Fibroblast of lung (primary cell): ENCODE measurements around the gene SAPCD1. TPM values are rescaled to one million over a fixed set of nuclear protein-coding genes. Genes with fewer than 3 reads are reported as not detected.
"Not testable (repeated sequence)": the region's sequence is repeated elsewhere in the genome, so short reads cannot be mapped to it uniquely, and the experiment has no call there.

Experiments
- DNase-seq, 2 donors: peaks; one replicate each; pipeline versions ENCODE4 v3.0.0 to v3.0.0-alpha.2; 2010; ENCODE audit warnings: low read depth in 2 of 2
- H2AFZ ChIP-seq: 2 replicates; pipeline ENCODE4 v1.5.1; 2012; ENCODE audit warnings: low read length, control low read depth, inconsistent platforms
- H3K27ac ChIP-seq: 2 replicates; pipeline ENCODE4 v1.5.1; 2011; ENCODE audit warnings: low read length, control low read depth; ENCODE audit not compliant: insufficient read depth
- H3K27me3 ChIP-seq: 2 replicates; pipeline ENCODE4 v1.5.1; 2011; ENCODE audit warnings: mild to moderate bottlenecking, low read length; ENCODE audit not compliant: control insufficient read depth, insufficient read depth
- H3K36me3 ChIP-seq: 2 replicates; pipeline ENCODE4 v1.5.1; 2011; ENCODE audit warnings: low read length; ENCODE audit not compliant: control insufficient read depth, insufficient read depth
- H3K4me1 ChIP-seq: 2 replicates; pipeline ENCODE4 v1.5.1; 2011; ENCODE audit warnings: low read length; ENCODE audit not compliant: control insufficient read depth, insufficient read depth; ENCODE audit errors: extremely low read depth
- H3K4me2 ChIP-seq: 2 replicates; pipeline ENCODE4 v1.5.1; 2011; ENCODE audit warnings: low read length, control low read depth; ENCODE audit not compliant: insufficient read depth; ENCODE audit errors: extremely low read depth
- H3K4me3 ChIP-seq, 4 experiments: fragments of 200-600 bp in 1 of 4; sonication (generic) in 1 of 4; replicated peaks in 1 of 4; 2 replicates each; pipeline ENCODE4 v1.5.1; 2011 to 2016; ENCODE audit warnings: low read length in 4 of 4, low read depth in 3 of 4, mild to moderate bottlenecking in 3 of 4, control low read depth in 2 of 4, inconsistent platforms in 1 of 4, mixed read lengths in 1 of 4; ENCODE audit not compliant: insufficient read depth in 1 of 4; ENCODE audit errors: control extremely low read depth in 1 of 4
- H3K79me2 ChIP-seq: 2 replicates; pipeline ENCODE4 v1.5.1; 2012; ENCODE audit warnings: mild to moderate bottlenecking, low read length, inconsistent platforms; ENCODE audit not compliant: control insufficient read depth, insufficient read depth
- H3K9ac ChIP-seq: 2 replicates; pipeline ENCODE4 v1.5.1; 2011; ENCODE audit warnings: mild to moderate bottlenecking, low read length, control low read depth; ENCODE audit not compliant: insufficient read depth
- H3K9me3 ChIP-seq: 2 replicates; pipeline ENCODE4 v1.5.1; 2012; ENCODE audit warnings: low read depth, low read length; ENCODE audit not compliant: control insufficient read depth, insufficient read depth
- H4K20me1 ChIP-seq: 2 replicates; pipeline ENCODE4 v1.5.1; 2011; ENCODE audit warnings: low read length; ENCODE audit not compliant: control insufficient read depth, insufficient read depth; ENCODE audit errors: extremely low read depth
- EZH2 ChIP-seq: IDR thresholded peaks from 2 replicates; pipeline ENCODE4 v1.5.1; 2012; ENCODE audit warnings: low read length, control low read depth, mild to moderate bottlenecking; ENCODE audit errors: missing control alignments
- polyA plus RNA-seq, 2 donors: library from polyadenylated mRNA; depleted of rRNA in 1 of 2; stranded (reverse) in 1 of 2; unstranded in 1 of 2; fragments of >200 nt; gene quantifications; 2 replicates each; pipeline ENCODE4 v1.2.1, GENCODE V29; 2011 to 2012; ENCODE audit warnings: missing spikeins in 1 of 2
- total RNA-seq: library from RNA; depleted of rRNA; stranded (reverse); fragments of >200 nt; gene quantifications from 2 replicates; pipeline ENCODE4 v1.2.1, GENCODE V29; 2014
- TF ChIP-seq, protein P1 (sequence below), 2 donors: IDR thresholded peaks in 1 of 2; conservative IDR thresholded peaks in 1 of 2; 1 replicate in 1 of 2; 2 replicates in 1 of 2; pipeline ENCODE4 v1.5.1; 2011 to 2012; ENCODE audit warnings: low read length in 2 of 2, control low read depth in 1 of 2, inconsistent platforms in 1 of 2, low read depth in 1 of 2, mild to moderate bottlenecking in 1 of 2

Gene SAPCD1
- total and polyA plus RNA-seq, 2 donors (not counting 1 experiment from before 2014, with no cell fraction given) = 0.50 to 1.3 TPM

- peak overlapping the region; percentile 85 for H3K9ac ChIP-seq
- no peak for DNase-seq
- TF ChIP-seq EZH2 = no peak
- TF ChIP-seq, protein P1, sequence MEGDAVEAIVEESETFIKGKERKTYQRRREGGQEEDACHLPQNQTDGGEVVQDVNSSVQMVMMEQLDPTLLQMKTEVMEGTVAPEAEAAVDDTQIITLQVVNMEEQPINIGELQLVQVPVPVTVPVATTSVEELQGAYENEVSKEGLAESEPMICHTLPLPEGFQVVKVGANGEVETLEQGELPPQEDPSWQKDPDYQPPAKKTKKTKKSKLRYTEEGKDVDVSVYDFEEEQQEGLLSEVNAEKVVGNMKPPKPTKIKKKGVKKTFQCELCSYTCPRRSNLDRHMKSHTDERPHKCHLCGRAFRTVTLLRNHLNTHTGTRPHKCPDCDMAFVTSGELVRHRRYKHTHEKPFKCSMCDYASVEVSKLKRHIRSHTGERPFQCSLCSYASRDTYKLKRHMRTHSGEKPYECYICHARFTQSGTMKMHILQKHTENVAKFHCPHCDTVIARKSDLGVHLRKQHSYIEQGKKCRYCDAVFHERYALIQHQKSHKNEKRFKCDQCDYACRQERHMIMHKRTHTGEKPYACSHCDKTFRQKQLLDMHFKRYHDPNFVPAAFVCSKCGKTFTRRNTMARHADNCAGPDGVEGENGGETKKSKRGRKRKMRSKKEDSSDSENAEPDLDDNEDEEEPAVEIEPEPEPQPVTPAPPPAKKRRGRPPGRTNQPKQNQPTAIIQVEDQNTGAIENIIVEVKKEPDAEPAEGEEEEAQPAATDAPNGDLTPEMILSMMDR (conservative IDR thresholded peaks at IDR 0.05 in 1 of 2, IDR thresholded peaks at IDR 0.05 in 1 of 2; ENCODE audit: low read depth in 1 of 2, low read length in 2 of 2) = no peak
- H3K9me3 ChIP-seq = no peaks in the 10 kb centered on the region
- peak overlapping the region; percentile 90 for H3K27ac ChIP-seq
- no peaks in the 10 kb centered on the region for H3K27me3 ChIP-seq
- H3K36me3 ChIP-seq = no peaks in the 10 kb centered on the region
- H3K4me1 ChIP-seq = no peaks in the 10 kb centered on the region
- H4K20me1 ChIP-seq = no peaks in the 10 kb centered on the region
- H3K4me3 ChIP-seq = peak overlapping the region; percentile 73 to 84 (median 78)
- peak overlapping the region; percentile 73 for H2AFZ ChIP-seq
- peaks cover 8% of the 10 kb centered on the region for H3K79me2 ChIP-seq
- H3K4me2 ChIP-seq = peak overlapping the region; percentile 94
These were observed 43.5 kb downstream of the SAPCD1 start for GRCh38 chr6:31805939-31806469.

- peak within 1 kb of the TSS; percentile 90 for H3K27ac ChIP-seq
These were observed 44.2 kb downstream of the SAPCD1 start, which contains the start of gene LSM2 for GRCh38 chr6:31806470-31807272. Gene LSM2, minus strand, starts transcription at chr6:31806966. Its CDS starts 209 bp downstream, at chr6:31806757.

DNA sequence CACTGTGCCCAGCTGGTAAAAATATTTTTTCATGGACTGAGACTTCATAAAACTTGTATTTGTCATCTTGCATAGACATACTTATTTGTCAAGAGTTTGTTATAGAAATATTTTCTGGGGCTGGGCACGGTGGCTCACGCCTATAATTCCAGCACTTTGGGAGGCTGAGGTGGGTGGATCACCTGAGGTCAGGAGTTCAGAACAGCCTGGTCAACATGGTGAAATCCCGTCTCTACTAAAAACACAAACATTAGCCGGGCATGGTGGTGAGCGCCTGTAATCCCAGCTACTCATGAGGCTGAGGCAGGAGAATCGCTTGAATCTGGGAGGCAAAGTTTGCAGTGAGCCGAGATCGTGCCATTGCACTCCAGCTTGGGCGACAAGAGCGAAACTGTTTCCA lies 46.1 kb downstream of the SAPCD1 start:
- H3K4me1 ChIP-seq, H2AFZ ChIP-seq, H4K20me1 ChIP-seq, H3K4me3 ChIP-seq, H3K4me2 ChIP-seq, H3K27ac ChIP-seq, H3K27me3 ChIP-seq, H3K9ac ChIP-seq, H3K36me3 ChIP-seq, DNase-seq, H3K9me3 ChIP-seq, H3K79me2 ChIP-seq: not testable (repeated sequence)

More at GRCh38 chr6:31806470-31807272, 44.2 kb downstream of the SAPCD1 start, which contains the start of gene LSM2:
- Histone ChIP-seq H3K4me1 (no peaks in the 10 kb centered on the region), H4K20me1 (no peaks in the 10 kb centered on the region), H3K36me3 (no peaks in the 10 kb centered on the region), H2AFZ (peak within 1 kb of the TSS; percentile 73), H3K9me3 (no peaks in the 10 kb centered on the region), H3K4me2 (peak within 1 kb of the TSS; percentile 94), H3K27me3 (no peaks in the 10 kb centered on the region), H3K79me2 (peaks cover 8% of the 10 kb centered on the region), H3K4me3 (peak within 1 kb of the TSS; percentile 73 to 84 (median 78)), H3K9ac (peak within 1 kb of the TSS; percentile 85)
- no peak for TF ChIP-seq EZH2
- TF ChIP-seq, protein P1 (conservative IDR thresholded peaks at IDR 0.05 in 1 of 2, IDR thresholded peaks at IDR 0.05 in 1 of 2; ENCODE audit: low read depth in 1 of 2, low read length in 2 of 2) = peak in 1 of 2 donors; percentile 1
- peak; percentile 94 to 96 for DNase-seq
